OCI-LY7 (cell line): ENCODE measurements around the gene SCD. TPM values are rescaled to one million over a fixed set of nuclear protein-coding genes. Genes with fewer than 3 reads are reported as not detected.

Source experiments
- BruUV-seq: library from RNA; stranded (reverse); fragments of 400-500 nt; replicated peaks from 2 replicates; lab custom pipeline; 2021; lab: Mats Ljungman, UMichigan
- CTCF ChIA-PET: fragments of 300-600 bp; sonication (Branson Sonifier 250); formaldehyde crosslinking; loops from one replicate; lab custom pipeline; 2022; ENCODE audit warnings: antibody characterized with exemption; ENCODE audit not compliant: unreplicated experiment; lab: Charles Lee
- POLR2A ChIA-PET: fragments of 300-600 bp; sonication (Branson Sonifier 250); formaldehyde crosslinking; loops from one replicate; lab custom pipeline; 2022; ENCODE audit warnings: antibody characterized with exemption; lab: Charles Lee
- DNase-seq: peaks from one replicate; pipeline ENCODE4 v3.0.0-alpha.2; 2015; ENCODE audit warnings: low spot score
- H2AFZ ChIP-seq: fragments of 200-600 bp; sonication (generic), shearing (Covaris generic); 2 replicates; pipeline ENCODE4 v1.6.1; 2014; ENCODE audit warnings: mild to moderate bottlenecking, antibody characterized with exemption, low read length, moderate library complexity
- H3K27ac ChIP-seq: fragments of 200-600 bp; sonication (generic); 2 replicates; pipeline ENCODE4 v1.5.1; 2014; ENCODE audit warnings: mixed run types, low read depth, mild to moderate bottlenecking, moderate library complexity, low read length, inconsistent platforms; ENCODE audit not compliant: poor library complexity, severe bottlenecking
- H3K36me3 ChIP-seq: fragments of 200-600 bp; sonication (generic); 2 replicates; pipeline ENCODE4 v1.6.1; 2014; ENCODE audit warnings: mild to moderate bottlenecking, antibody characterized with exemption, low read length, moderate library complexity, mixed read lengths; ENCODE audit not compliant: insufficient read depth
- H3K4me1 ChIP-seq: fragments of 200-600 bp; sonication (generic); 2 replicates; pipeline ENCODE4 v1.5.1; 2014; ENCODE audit warnings: mild to moderate bottlenecking, low read length; ENCODE audit not compliant: insufficient read depth, poor library complexity, severe bottlenecking
- H3K4me2 ChIP-seq: fragments of 200-600 bp; sonication (generic); 2 replicates; pipeline ENCODE4 v1.6.1; 2014; ENCODE audit warnings: mild to moderate bottlenecking, low read length
- H3K4me3 ChIP-seq: fragments of 200-600 bp; sonication (generic); 2 replicates; pipeline ENCODE4 v1.5.1; 2014; ENCODE audit warnings: mild to moderate bottlenecking, low read depth, low read length; ENCODE audit not compliant: poor library complexity, severe bottlenecking
- H3K79me2 ChIP-seq: fragments of 200-600 bp; sonication (generic); 2 replicates; pipeline ENCODE4 v1.6.1; 2016; ENCODE audit warnings: low read depth, mild to moderate bottlenecking, low read length, moderate library complexity, mixed read lengths; ENCODE audit not compliant: insufficient read depth
- H3K9me2 ChIP-seq: fragments of 200-600 bp; sonication (generic); 2 replicates; pipeline ENCODE4 v1.6.1; 2016; ENCODE audit warnings: mild to moderate bottlenecking, low read length, mixed read lengths; ENCODE audit not compliant: insufficient read depth
- H3K9me3 ChIP-seq: fragments of 200-600 bp; sonication (generic); 2 replicates; pipeline ENCODE4 v1.6.1; 2014; ENCODE audit warnings: mild to moderate bottlenecking, mixed run types, low read length, mixed read lengths
- H4K20me1 ChIP-seq: fragments of 200-600 bp; sonication (generic); 2 replicates; pipeline ENCODE4 v1.6.1; 2014; ENCODE audit warnings: mild to moderate bottlenecking, antibody characterized with exemption, low read length, moderate library complexity, mixed read lengths; ENCODE audit not compliant: insufficient read depth
- EZH2phosphoT487 ChIP-seq: fragments of 200-600 bp; sonication (generic); IDR thresholded peaks from 2 replicates; pipeline ENCODE4 v1.6.1; 2018; ENCODE audit warnings: low read depth, borderline replicate concordance, mild to moderate bottlenecking, mixed run types, antibody characterized with exemption, low read length, moderate library complexity, mixed read lengths
- intact Hi-C: fragments of 100-400 bp; cut with micrococcal nuclease; formaldehyde crosslinking; loops from one replicate; pipeline ENCODE4 v1.10.0; 2022; ENCODE audit not compliant: unreplicated experiment
- total RNA-seq, 2 experiments: library from RNA; depleted of rRNA in 1 of 2; stranded (reverse); fragments of >200 nt in 1 of 2; shearing (Covaris generic) in 1 of 2; gene quantifications; 2 replicates each; pipeline ENCODE4 v1.2.3, GENCODE V29; 2014 to 2022
- TF ChIP-seq, protein P1 (sequence below): fragments of 200-600 bp; sonication (generic); conservative IDR thresholded peaks from 2 replicates; pipeline ENCODE4 v1.5.1; 2014; ENCODE audit warnings: mild to moderate bottlenecking, antibody characterized with exemption, low read length, moderate library complexity, mixed read lengths

Gene SCD
- total RNA-seq, 2 experiments from 2014 or later = 76.8 to 327 TPM

DNA sequence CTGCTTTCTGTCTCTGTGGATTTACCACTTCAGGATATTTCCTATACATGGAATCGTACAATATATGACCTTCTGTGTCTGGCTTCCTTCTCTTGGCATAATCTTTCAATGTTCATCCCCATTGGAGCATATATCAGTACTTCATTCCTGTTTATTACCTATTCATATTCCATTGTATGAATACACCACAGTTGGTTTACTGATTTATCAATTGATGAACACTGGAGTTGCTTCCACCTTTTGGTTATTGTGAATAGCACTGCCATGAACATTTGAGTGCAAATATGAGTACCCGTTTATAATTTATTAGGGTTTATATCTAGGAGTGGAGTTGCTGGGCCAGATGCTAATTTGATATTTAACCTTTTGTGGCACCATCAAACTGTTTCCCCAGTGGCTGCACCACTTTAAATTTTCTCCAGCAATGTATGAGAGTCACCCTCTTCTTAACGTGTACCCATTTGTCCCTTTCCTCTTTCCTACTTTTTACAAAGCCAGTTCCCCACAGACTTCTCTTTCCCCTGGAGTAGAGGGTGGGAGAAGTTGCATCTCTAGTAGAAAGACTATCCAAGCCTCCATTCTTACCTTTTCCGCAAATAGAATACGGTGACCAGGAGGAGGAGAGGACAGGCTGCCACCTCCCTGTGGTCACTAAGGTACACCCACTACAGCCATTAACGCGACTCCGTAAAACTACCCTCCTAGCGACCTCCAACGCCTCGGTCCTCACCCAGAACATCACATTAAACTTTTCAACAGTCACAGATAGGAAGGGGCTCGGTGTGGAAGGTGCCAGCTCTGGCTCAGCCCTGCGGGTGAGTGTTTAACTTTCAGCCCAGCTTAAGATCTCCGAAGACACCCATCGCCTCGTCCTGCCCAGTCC is 25.6 kb downstream of the SCD start:
- Histone ChIP-seq H4K20me1 (no peaks in the 10 kb centered on the region), H3K36me3 (no peaks in the 10 kb centered on the region), H3K4me3 (peak overlapping the region; percentile 73), H2AFZ (peak overlapping the region; percentile 82), H3K4me2 (peak overlapping the region; percentile 90), H3K4me1 (peaks cover 50% of the 10 kb centered on the region), H3K79me2 (peaks cover 16% of the 10 kb centered on the region; the same call in 1 of the 2 replicates), H3K27ac (peak overlapping the region; percentile 71), H3K9me2 (no peaks in the 10 kb centered on the region), H3K9me3 (no peaks in the 10 kb centered on the region)
- intact Hi-C loops = loop anchor here (5.0 to 10.0 kb wide), 3 partner anchors 35 to 360 kb away; partner anchors contain the start of gene ERLIN1
- TF ChIP-seq EZH2phosphoT487 = no peak
- TF ChIP-seq, protein P1, sequence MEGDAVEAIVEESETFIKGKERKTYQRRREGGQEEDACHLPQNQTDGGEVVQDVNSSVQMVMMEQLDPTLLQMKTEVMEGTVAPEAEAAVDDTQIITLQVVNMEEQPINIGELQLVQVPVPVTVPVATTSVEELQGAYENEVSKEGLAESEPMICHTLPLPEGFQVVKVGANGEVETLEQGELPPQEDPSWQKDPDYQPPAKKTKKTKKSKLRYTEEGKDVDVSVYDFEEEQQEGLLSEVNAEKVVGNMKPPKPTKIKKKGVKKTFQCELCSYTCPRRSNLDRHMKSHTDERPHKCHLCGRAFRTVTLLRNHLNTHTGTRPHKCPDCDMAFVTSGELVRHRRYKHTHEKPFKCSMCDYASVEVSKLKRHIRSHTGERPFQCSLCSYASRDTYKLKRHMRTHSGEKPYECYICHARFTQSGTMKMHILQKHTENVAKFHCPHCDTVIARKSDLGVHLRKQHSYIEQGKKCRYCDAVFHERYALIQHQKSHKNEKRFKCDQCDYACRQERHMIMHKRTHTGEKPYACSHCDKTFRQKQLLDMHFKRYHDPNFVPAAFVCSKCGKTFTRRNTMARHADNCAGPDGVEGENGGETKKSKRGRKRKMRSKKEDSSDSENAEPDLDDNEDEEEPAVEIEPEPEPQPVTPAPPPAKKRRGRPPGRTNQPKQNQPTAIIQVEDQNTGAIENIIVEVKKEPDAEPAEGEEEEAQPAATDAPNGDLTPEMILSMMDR = no peak
- no peak for DNase-seq
- POLR2A ChIA-PET = interaction anchor here (0.7 to 3.6 kb wide), 7 partner anchors 9 to 44 kb away, joined by 3 to 88 read pairs (median 4); partner anchors contain the start of gene SCD
- CTCF ChIA-PET = interaction anchor here (1.0 to 1.1 kb wide), 2 partner anchors 24 to 26 kb away, joined by 3 to 4 read pairs; partner anchors contain the start of gene SCD
- TSS peak; percentile 90 for BruUV-seq

DNA sequence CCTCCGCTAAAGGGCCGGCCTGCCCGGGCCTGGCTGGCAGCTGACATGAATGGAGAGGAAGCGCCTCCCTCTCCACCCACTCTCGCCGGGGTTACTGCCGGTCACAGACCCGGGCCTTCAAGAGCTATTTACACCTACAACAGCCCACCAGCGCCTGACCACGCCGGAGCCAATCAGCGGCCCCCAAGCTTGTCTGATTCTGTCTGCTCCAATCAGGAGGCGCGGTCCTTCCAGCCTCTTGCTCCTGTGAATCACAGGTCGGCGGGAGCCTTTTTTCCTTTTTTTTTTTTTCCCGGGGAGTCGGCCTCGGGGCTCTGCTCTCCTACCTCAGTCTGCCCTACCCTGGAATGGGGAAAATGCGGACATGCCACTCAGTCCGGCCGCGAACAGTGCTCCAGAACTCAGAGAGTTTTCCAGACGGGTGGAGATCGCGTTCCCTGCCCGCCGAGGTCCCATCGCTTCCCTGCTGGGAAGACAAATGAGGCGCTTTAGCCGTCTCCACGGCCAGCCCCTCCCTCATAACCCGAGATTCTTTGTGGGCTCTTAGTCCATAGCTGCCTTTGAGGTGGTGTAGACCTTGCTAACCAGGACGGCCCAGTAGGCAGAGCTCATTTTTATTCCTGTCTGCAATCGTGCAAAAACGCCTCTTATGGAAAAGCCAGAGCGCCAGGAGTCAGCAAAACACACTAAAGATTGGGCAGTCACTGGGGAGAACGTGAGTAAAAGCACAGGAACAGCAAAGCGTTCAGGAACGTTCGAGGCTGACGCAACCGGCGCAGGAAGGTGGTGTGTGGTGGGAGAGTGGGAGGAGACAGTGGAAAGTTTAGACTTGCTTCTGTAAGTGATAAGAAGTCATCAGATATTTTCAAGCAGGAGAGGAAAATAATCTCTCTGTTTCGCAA is 26.5 kb downstream of the SCD start:
- Histone ChIP-seq H4K20me1 (no peaks in the 10 kb centered on the region), H3K36me3 (no peaks in the 10 kb centered on the region), H2AFZ (peak overlapping the region; percentile 82), H3K79me2 (peaks cover 16% of the 10 kb centered on the region; the same call in 1 of the 2 replicates), H3K9me3 (no peaks in the 10 kb centered on the region), H3K4me2 (peak overlapping the region; percentile 90), H3K4me1 (peaks cover 58% of the 10 kb centered on the region), H3K4me3 (peak overlapping the region; percentile 73), H3K9me2 (no peaks in the 10 kb centered on the region), H3K27ac (peak overlapping the region; percentile 71)
- TSS peak; percentile 98 for BruUV-seq
- no peak for TF ChIP-seq EZH2phosphoT487
- TF ChIP-seq, protein P1 = no peak
- peak; percentile 89 for DNase-seq
- intact Hi-C loops = loop anchor here (5.0 to 10.0 kb wide), 3 partner anchors 36 to 361 kb away; partner anchors contain the start of gene ERLIN1
- ChIA-PET POLR2A (interaction anchor here (0.7 to 3.6 kb wide), 8 partner anchors 10 to 45 kb away, joined by 3 to 88 read pairs (median 4); partner anchors contain the start of gene SCD), CTCF (interaction anchor here (1.0 to 1.1 kb wide), 3 partner anchors 25 to 27 kb away, joined by 3 to 4 read pairs (median 4); partner anchors contain the start of gene SCD)
